Stomach (tissue), 4 donors: ENCODE measurements around the gene ATRNL1.

ENCODE experiments used
- POLR2A ChIP-seq, 4 donors: fragments of 450-650 bp; IDR thresholded peaks; one replicate each; pipeline ENCODE4 v1.6.1; 2016; ENCODE audit warnings: antibody characterized with exemption in 4 of 4, control low read depth in 2 of 4, mild to moderate bottlenecking in 1 of 4, moderate library complexity in 1 of 4
- POLR2AphosphoS5 ChIP-seq, 3 donors: sonication (generic); formaldehyde crosslinking; IDR thresholded peaks; one replicate each; pipeline ENCODE4 v1.6.1; 2016; ENCODE audit warnings: antibody characterized with exemption in 3 of 3
- TF ChIP-seq, protein P1 (sequence below), 7 experiments: fragments of 450-650 bp in 4 of 7; fragments of 200-600 bp in 3 of 7; sonication (generic) in 3 of 7; IDR thresholded peaks; one replicate each; pipeline ENCODE4 v1.5.1; 2016 to 2019; ENCODE audit warnings: antibody characterized with exemption in 7 of 7, control low read depth in 2 of 7, mild to moderate bottlenecking in 1 of 7

- TF ChIP-seq, protein P1, sequence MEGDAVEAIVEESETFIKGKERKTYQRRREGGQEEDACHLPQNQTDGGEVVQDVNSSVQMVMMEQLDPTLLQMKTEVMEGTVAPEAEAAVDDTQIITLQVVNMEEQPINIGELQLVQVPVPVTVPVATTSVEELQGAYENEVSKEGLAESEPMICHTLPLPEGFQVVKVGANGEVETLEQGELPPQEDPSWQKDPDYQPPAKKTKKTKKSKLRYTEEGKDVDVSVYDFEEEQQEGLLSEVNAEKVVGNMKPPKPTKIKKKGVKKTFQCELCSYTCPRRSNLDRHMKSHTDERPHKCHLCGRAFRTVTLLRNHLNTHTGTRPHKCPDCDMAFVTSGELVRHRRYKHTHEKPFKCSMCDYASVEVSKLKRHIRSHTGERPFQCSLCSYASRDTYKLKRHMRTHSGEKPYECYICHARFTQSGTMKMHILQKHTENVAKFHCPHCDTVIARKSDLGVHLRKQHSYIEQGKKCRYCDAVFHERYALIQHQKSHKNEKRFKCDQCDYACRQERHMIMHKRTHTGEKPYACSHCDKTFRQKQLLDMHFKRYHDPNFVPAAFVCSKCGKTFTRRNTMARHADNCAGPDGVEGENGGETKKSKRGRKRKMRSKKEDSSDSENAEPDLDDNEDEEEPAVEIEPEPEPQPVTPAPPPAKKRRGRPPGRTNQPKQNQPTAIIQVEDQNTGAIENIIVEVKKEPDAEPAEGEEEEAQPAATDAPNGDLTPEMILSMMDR (IDR thresholded peaks at IDR 0.05): no peak
- TF ChIP-seq POLR2AphosphoS5 (IDR thresholded peaks at IDR 0.05): no peak
- no peak for TF ChIP-seq POLR2A (IDR thresholded peaks at IDR 0.05)
These were observed 29.2 kb upstream of the ATRNL1 start for GRCh38 chr10:115063701-115064658.
